HepG2 (cell line): ENCODE results near the gene CDH13.

Source experiments
- BCL3 ChIP-seq: sonication (generic); formaldehyde crosslinking; IDR thresholded peaks from 2 replicates; pipeline ENCODE4 v1.5.1; 2020; ENCODE audit warnings: mild to moderate bottlenecking, missing genetic modification reagents, moderate library complexity
- BHLHE40 ChIP-seq: IDR thresholded peaks from 2 replicates; pipeline ENCODE4 v1.6.1; 2011; ENCODE audit warnings: low read length, improper control_type of control experiment
- CTCF ChIP-seq: sonication (generic); formaldehyde crosslinking; IDR thresholded peaks from 2 replicates; pipeline ENCODE4 v1.5.0; 2020; ENCODE audit warnings: mild to moderate bottlenecking, missing genetic modification reagents, moderate library complexity
- EP300 ChIP-seq, 3 experiments: sonication (generic) in 1 of 3; formaldehyde crosslinking in 1 of 3; IDR thresholded peaks; 2 replicates each; pipeline versions ENCODE4 v1.5.1 to v1.6.1; 2011 to 2020; ENCODE audit warnings: low read depth in 2 of 3, low read length in 2 of 3, borderline replicate concordance in 1 of 3, improper control_type of control experiment in 1 of 3, mild to moderate bottlenecking in 1 of 3, missing genetic modification reagents in 1 of 3, moderate library complexity in 1 of 3
- GMEB1 ChIP-seq: sonication (generic); formaldehyde crosslinking; IDR thresholded peaks from 2 replicates; pipeline ENCODE4 v1.5.1; 2020; ENCODE audit warnings: missing genetic modification reagents, mild to moderate bottlenecking, borderline replicate concordance
- HNRNPLL ChIP-seq: fragments of 200-400 bp; formaldehyde crosslinking; IDR thresholded peaks from 2 replicates; pipeline ENCODE4 v1.6.1; 2017; ENCODE audit warnings: mild to moderate bottlenecking, low read depth, low read length; ENCODE audit not compliant: poor library complexity, severe bottlenecking
- PHF8 ChIP-seq: sonication (generic); formaldehyde crosslinking; IDR thresholded peaks from 2 replicates; pipeline ENCODE4 v1.5.0; 2020; ENCODE audit warnings: missing genetic modification reagents
- REST ChIP-seq, 2 experiments: IDR thresholded peaks; 2 replicates each; pipeline ENCODE4 v1.6.1; 2011 to 2012; ENCODE audit warnings: low read length in 2 of 2, borderline replicate concordance in 1 of 2, low read depth in 1 of 2, mild to moderate bottlenecking in 1 of 2, moderate library complexity in 1 of 2
- RXRA ChIP-seq: sonication (generic); formaldehyde crosslinking; IDR thresholded peaks from 2 replicates; pipeline ENCODE4 v1.5.1; 2020; ENCODE audit warnings: missing genetic modification reagents
- TAF1 ChIP-seq: sonication (generic); formaldehyde crosslinking; IDR thresholded peaks from 2 replicates; pipeline ENCODE4 v1.4.0; 2020; ENCODE audit warnings: missing genetic modification reagents
- ZFP37 ChIP-seq: sonication (generic); formaldehyde crosslinking; IDR thresholded peaks from 2 replicates; pipeline ENCODE4 v1.4.0; 2020; ENCODE audit warnings: missing genetic modification reagents, borderline replicate concordance
- ZKSCAN8 ChIP-seq: IDR thresholded peaks from 2 replicates; pipeline ENCODE4 v1.6.1; 2016; ENCODE audit warnings: borderline replicate concordance, missing genetic modification reagents, missing compliant biosample characterization
- ZNF333 ChIP-seq: sonication (generic); formaldehyde crosslinking; IDR thresholded peaks from 2 replicates; pipeline ENCODE4 v1.4.0; 2020; ENCODE audit warnings: mild to moderate bottlenecking, missing genetic modification reagents, borderline replicate concordance

GRCh38 chr16:83725313-83725712 is 1098.5 kb downstream of the CDH13 start:
- TF ChIP-seq EP300 (IDR thresholded peaks at IDR 0.05; ENCODE audit: low read depth in 2 of 2, low read length in 2 of 2): no peak
- TF ChIP-seq EP300 (CRISPR knock-in tag; IDR thresholded peaks at IDR 0.05; ENCODE audit: borderline replicate concordance): no peak
- no peak for TF ChIP-seq TAF1
- no peak for TF ChIP-seq BHLHE40
- TF ChIP-seq CTCF: no peak
- no peak for TF ChIP-seq PHF8 (CRISPR knock-in tag)
- no peak for TF ChIP-seq ZFP37 (CRISPR knock-in tag)
- TF ChIP-seq HNRNPLL: no peak
- no peak for TF ChIP-seq ZNF333 (CRISPR knock-in tag)
- no peak for TF ChIP-seq RXRA (CRISPR knock-in tag)
- TF ChIP-seq BCL3: no peak
- TF ChIP-seq ZKSCAN8 (CRISPR knock-in tag): no peak
- TF ChIP-seq GMEB1 (CRISPR knock-in tag): no peak
- no peak for TF ChIP-seq REST (IDR thresholded peaks at IDR 0.05; ENCODE audit: borderline replicate concordance in 1 of 2, low read depth in 1 of 2, low read length in 2 of 2)
